Subcutaneous adipose tissue (tissue), 4 donors: ENCODE results near the gene ZNF431. TPM values are rescaled to one million over a fixed set of nuclear protein-coding genes. Genes with fewer than 3 reads are reported as not detected.

Experiments
- CTCF ChIP-seq: fragments of 450-650 bp; IDR thresholded peaks from one replicate; pipeline ENCODE4 v1.5.1; 2016; ENCODE audit warnings: low read depth, mild to moderate bottlenecking, control low read depth, antibody characterized with exemption, moderate library complexity
- total RNA-seq, 4 donors: library from RNA; depleted of rRNA; stranded (reverse); fragments of >200 nt; gene quantifications; one replicate each; pipeline ENCODE4 v1.1.0, GENCODE V29; 2016

Gene ZNF431
- total RNA-seq, 4 donors from 2014 or later: 9.4 to 20.0 (median 15.1) TPM

GRCh38 chr19:21115430-21115829 lies 26.4 kb upstream of the ZNF431 start:
- TF ChIP-seq CTCF: no peak

- TF ChIP-seq CTCF: no peak
Measured at GRCh38 chr19:21117041-21117907, 24.6 kb upstream of the ZNF431 start.

- TF ChIP-seq CTCF: no peak
Measured at GRCh38 chr19:21126078-21126477, 15.8 kb upstream of the ZNF431 start.

GRCh38 chr19:21127001-21127400 lies 14.8 kb upstream of the ZNF431 start:
- no peak for TF ChIP-seq CTCF

GRCh38 chr19:21127898-21128297 lies 13.9 kb upstream of the ZNF431 start:
- no peak for TF ChIP-seq CTCF

- TF ChIP-seq CTCF: no peak
Measured at GRCh38 chr19:21128901-21129698, 12.7 kb upstream of the ZNF431 start.

GRCh38 chr19:21130097-21130775 lies 11.6 kb upstream of the ZNF431 start:
- no peak for TF ChIP-seq CTCF
